GM21723 (cell line): ENCODE measurements around the gene CDH11.

Experiments used
- ATAC-seq: cut with Tn5 transposase; IDR thresholded peaks from one replicate; pipeline ENCODE4 v1.9.1; 2021; ENCODE audit warnings: mild to moderate bottlenecking, moderate library complexity; ENCODE audit not compliant: unreplicated experiment

Gene CDH11

DNA sequence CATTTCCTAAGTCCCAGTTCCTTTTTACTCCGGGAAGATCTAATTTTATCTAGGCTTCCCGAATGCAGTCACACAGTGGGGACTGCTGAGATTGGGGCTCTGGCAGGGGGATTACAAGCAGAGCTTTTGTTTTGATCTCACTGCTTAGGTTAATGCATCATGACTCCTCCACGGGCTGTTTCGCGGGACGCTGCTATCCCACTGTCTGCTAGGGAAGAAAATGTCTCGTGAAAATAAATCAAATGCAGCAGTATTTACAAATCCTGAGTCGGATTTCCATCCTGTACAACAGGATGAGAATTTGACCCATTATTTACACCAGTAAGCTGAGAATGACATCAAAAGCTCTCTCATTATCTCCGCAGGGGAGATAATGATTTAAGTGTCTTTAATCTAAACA, 83.8 kb downstream of the CDH11 start:
- no peak for ATAC-seq

DNA sequence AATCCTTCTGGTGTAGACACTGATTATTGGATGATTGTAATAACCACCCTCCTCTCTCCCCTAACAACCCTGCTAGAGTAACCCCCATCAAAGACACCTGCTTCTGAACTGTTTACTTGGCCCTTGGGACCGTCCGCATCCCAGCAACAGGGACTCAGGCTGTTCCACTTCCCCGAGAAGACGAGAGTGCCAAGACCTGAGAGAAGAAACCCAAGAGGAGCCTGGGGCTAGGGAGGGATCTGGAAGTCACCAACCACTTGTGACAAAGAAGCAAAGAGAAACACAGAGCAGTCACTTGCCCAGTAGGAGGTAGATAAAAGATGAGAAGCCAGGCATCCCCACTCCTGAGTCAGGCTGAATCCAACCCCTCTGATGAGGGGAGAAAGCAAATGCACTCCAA, 84.3 kb downstream of the CDH11 start:
- ATAC-seq, result no peak

DNA sequence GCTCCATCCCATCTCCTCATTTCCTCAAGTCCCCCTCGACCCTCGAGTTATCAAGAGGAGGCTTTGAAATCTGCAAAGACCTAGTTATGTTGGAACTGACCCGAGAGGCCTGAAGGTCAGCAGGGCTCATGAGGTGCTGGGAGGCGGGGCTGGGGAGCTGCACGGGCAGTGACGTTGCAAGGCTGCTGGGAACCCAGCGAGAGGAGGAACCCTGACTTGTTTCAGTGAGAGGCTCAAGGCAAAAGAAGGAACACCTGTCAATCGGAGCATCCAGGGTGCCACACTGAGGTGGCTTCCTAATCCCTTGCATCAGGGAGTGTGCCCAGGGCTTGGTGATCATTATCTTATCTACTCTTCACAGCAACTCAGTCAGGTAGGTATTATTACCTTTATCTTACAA, 86.9 kb downstream of the CDH11 start:
- no peak for ATAC-seq

DNA sequence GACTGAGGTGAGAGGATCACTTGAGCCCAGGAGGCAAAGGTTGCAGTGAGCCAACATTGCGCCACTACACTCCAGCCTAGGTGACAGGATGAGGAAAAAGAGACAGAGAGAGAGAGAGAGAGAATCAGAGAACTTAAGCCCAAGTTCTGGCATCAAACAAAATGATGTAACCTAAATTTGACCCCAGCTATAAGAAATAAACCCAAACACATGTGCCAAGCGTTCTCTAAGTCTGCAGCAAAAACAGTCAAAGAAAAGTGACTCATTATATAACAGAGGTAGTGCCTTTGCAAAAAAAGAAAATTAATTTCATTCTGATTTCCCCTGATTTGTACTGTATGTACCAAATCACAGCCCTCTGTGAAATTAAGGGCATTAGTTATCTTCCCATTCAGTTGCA, 89.5 kb downstream of the CDH11 start:
- no peak for ATAC-seq

DNA sequence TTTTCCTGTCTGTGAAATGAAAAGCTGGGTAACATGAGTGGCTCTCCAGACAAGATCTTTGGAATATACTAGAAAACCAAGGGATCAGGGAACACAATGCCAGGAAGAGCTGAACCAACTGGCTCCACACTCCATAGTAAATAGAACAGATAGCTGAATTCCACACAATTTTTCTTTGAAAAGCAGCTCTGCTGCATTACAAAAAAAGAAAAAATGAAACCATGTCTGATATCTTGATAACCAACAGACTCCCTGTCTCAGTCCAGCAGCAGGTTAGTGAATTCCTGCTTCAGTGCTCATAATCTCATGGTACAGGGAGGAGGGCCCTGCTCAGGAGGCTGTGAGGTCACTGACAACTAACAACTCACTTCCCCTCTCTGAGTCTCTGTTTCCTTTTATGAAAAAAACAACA, 97.1 kb downstream of the CDH11 start:
- ATAC-seq, result no peak

GRCh38 chr16:65023802-65024201, 98.1 kb downstream of the CDH11 start:
- no peak for ATAC-seq

- ATAC-seq, result no peak
Observed at GRCh38 chr16:65021852-65022595, 99.8 kb downstream of the CDH11 start.

GRCh38 chr16:65016754-65017153, 105.1 kb downstream of the CDH11 start:
- ATAC-seq, result no peak

- no peak for ATAC-seq
Observed at GRCh38 chr16:65015599-65015998, 106.3 kb downstream of the CDH11 start.

- ATAC-seq, result no peak
Observed at GRCh38 chr16:65012357-65012756, 109.5 kb downstream of the CDH11 start.

- no peak for ATAC-seq
Observed at GRCh38 chr16:65010125-65010524, 111.7 kb downstream of the CDH11 start.

- no peak for ATAC-seq
Observed at GRCh38 chr16:65005696-65006095, 116.2 kb downstream of the CDH11 start.

- no peak for ATAC-seq
Observed at GRCh38 chr16:65004570-65004969, 117.3 kb downstream of the CDH11 start.

DNA sequence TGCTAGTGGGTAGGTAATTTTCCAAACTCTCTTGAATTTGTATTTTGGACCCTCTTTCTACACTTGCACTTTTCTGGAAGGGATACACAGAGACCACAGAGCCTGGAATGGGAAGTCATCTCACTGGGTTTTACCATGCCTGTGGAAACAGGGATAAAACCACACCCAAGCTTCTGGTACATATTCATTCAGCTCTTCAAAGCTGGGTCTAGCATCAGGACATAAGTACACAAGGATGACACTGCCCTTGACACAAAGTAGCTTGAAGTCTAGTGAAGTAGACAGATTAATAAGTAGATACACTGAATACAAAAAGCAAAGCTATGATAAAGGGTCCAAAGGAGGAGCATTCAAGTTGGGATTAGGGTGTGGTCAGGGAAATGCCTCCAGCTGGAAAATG, 118.2 kb downstream of the CDH11 start:
- ATAC-seq, result no peak

GRCh38 chr16:65002265-65002664, 119.6 kb downstream of the CDH11 start:
- ATAC-seq, result no peak

GRCh38 chr16:65000654-65001053, 121.2 kb downstream of the CDH11 start:
- ATAC-seq, result no peak

DNA sequence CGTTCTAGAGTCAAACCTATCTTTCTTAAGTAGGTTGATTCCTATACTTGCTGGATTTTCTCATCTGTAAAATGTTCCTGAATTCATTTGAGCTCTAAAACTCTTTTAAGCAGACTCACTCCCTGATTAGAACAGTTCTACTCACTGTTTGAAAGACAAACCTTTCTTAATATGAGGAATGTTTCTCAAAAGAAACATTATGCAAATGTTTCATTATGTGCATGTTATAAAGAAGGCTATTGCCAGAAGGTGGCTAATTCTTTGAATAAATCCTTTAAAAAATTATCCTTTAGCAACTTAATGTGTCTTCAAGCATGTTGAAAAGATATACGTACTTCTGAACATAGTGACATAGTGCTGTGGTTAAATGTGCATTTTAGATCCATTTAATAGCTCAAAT, 124.1 kb downstream of the CDH11 start:
- ATAC-seq, result no peak

DNA sequence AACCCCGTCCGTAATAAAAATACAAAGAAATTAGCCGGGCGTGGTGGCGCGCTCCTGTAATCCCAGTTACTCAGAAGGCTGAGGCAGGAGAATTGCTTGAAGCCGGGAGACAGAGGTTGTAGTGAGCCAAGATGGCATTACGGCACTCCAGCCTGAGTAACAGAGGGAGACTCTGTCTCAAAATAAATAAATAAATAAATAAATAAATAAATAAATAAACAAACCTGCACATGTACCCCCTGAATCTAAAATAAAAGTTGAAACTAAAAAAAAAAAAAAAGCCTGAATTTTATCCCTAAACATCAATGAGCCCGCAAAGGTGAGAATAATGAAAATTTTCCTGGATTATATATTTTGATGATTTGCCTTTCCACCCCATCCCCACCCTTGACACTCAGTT, 124.7 kb downstream of the CDH11 start:
- no peak for ATAC-seq

DNA sequence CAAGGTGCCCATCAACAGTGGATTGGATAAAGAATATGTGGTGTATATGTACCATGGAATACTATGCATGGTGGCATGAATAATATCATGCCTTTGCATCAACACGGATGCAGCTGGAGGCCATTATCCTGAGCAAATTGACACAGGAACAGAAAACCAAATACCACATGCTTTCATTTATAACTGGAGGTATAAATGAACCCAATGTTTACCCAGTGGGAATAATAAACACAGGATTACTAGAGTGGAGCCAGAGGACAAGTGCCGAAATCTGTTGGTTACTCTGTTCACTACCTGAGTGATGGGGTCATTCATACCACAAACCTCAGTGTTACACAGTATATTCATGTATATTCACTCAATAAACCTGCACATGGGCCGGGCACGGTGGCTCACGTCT, 125.2 kb downstream of the CDH11 start:
- no peak for ATAC-seq

DNA sequence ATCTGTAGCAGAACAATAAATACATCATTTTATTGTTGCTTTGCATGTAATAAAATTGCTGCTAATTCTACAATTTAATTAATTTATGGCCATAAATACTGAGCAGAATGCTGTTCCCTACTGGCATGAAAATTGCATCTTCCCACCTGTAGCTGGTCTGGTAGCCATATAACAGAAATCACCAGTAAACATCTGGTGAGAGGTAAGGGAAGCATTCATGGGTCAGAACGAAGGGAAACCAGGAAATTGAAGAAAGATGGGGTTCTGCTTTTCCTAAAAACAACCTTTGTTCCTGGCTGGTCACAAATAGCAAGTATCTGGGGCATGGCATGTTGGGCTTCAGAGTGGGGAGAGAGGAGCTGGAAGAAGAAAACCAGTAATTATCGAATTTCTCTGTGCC, 128.4 kb downstream of the CDH11 start:
- no peak for ATAC-seq

DNA sequence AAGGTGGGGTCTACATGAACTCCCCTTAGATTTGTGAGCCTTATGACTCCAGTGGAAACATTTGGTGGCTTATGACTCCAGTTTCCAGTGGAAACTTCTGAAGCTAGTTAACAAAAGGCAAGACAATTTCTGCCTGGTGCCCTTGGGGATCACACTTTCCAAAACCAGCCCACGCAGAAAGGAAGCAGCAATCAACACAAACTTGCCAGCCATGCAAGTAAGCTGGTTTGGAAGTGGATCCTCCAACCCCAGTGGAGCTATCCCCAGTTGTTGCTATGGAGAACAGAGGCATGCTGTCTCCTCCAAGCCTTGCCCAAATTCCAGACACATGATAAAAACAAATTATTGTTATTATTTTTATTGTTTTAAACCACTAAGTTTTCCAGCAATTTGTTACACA, 130.9 kb downstream of the CDH11 start:
- ATAC-seq, result no peak

- ATAC-seq, result no peak
Observed at GRCh38 chr16:64990101-64990500, 131.8 kb downstream of the CDH11 start.

DNA sequence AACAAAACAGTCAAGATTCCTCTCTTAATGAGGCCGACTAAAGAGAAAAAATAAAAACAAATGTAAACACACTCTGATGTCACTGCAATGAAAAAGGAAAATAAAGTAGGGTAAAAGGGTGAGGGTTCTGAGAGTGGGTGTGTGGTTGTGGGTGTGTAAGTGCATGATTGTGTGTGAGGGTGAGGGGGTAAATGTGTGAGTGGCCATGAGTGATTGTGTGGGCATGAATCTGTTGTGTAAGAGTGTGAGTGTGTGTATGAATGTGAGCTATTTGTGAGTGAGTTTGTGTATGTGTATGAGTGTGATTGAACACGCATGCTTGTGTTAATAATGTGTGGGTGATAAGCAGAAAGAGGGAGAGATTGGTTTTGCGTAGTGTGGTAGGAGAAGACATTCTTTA, 132.8 kb downstream of the CDH11 start:
- no peak for ATAC-seq
